ENCODE results near the gene SCN7A. TPM values are rescaled to one million over a fixed set of nuclear protein-coding genes. Genes with fewer than 3 reads are reported as not detected.

SCN7A gene
- total RNA-seq, 1 donor from 2014 or later: not detected

DNA sequence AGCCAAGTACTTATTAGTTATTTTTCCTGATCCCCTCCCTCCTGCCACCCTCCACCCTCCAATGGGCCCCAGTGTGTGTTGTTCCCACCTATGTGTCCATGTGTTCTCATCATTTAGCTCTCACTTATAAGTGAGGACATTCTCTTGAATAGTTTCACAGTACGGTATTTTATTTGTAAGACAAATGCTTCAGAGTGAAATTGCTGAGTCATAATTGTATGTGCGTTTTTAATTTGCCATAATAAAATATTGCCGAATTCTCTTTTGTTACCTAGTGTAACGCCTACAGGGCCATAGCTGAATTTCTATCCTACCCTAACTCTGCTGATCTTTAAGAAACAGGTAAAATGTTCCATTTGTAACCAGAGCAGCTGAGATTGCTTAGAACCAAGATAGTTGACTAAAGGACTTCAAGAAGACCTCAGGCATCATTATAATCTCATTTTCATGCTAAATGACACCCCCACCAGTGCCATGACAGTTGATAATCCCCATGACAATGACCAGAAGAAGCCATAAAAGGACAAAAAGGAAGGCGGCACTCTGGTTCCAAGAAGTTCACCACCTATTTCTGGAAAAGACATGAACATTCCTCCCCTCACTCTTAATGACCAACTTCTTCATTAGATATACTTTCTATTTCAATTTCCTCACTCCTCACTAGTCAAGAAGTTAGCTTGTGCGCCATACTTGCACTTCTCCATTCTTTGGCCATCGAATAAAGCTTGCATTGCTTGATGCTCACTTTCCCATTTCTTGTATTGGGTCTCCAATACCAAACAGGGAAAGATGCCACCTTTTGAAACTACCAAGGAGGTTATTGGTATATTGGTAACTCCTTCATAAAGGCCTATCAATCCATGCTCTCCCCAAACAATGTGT is 136.7 kb downstream of the SCN7A start:
- Mint-ChIP-seq H3K36me3 (ENCODE audit: low read depth) (no peaks in the 10 kb centered on the region), H3K4me1 (no peaks in the 10 kb centered on the region), H3K27me3 (no peaks in the 10 kb centered on the region), H3K27ac (no peak overlapping the region), H3K4me3 (no peak overlapping the region), H3K9me3 (no peaks in the 10 kb centered on the region)
- intact Hi-C loops (cut with micrococcal nuclease): no loop called here
- DNase-seq (no peak), ATAC-seq (ENCODE audit: low read depth) (no peak)
- CTCF ChIA-PET: no interaction called here
- TF ChIP-seq CTCF (IDR thresholded peaks at IDR 0.05): no peak
- POLR2A ChIA-PET: no interaction called here

Other genes starting within 250 kb of the SCN7A start
- not detected in 2 replicates for gene SCN9A, start 118.3 kb downstream of the SCN7A start, total RNA-seq

Measured in activated B cell treated with CpG ODN at 0.5 μM for 24 hours (primary cell).